GM19463 (cell line): ENCODE results near the gene CYP3A7.
"Not testable (repeated sequence)": the region's sequence is repeated elsewhere in the genome, so short reads cannot be mapped to it uniquely, and the experiment has no call there.

Source experiments
- ATAC-seq: cut with Tn5 transposase; IDR thresholded peaks from one replicate; pipeline ENCODE4 v1.9.1; 2021; ENCODE audit warnings: mild to moderate bottlenecking, moderate library complexity; ENCODE audit not compliant: unreplicated experiment

Gene CYP3A7

DNA sequence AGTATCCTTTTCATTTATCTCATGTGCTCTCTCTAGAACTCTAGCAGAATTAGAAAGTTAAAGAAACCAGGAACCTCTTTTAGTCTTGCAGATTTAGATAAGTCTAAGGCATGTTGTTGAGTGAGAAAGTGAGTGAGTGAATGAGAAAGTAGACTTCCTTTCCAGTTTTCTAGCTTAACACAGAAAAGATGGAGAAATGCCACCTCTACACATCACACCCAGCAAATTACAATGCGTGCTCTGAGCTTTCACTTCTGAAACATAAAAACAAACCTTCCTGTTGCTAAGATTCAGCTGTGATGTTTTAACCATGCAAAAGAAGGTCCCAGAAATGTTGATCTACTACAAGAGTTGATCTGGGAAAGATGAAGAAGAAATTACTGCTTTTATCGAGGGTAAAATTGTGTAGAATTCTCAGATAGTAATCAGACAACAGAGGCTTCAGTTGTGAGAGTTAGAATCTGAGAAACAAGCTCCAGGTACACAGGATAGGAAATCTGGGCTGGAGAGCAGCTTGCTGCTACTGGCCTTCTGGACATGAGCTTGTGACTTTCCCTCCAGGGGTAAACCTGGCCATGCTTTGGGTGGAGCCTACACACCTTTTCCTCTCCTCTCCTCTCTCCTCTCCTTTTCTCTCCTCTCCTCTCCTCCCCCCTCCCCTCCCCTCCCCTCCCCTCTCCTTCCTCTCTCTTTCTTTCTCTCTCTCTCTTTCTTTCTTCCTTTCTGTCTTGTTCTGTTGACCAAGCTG is 59.8 kb downstream of the CYP3A7 start:
- ATAC-seq: no peak

DNA sequence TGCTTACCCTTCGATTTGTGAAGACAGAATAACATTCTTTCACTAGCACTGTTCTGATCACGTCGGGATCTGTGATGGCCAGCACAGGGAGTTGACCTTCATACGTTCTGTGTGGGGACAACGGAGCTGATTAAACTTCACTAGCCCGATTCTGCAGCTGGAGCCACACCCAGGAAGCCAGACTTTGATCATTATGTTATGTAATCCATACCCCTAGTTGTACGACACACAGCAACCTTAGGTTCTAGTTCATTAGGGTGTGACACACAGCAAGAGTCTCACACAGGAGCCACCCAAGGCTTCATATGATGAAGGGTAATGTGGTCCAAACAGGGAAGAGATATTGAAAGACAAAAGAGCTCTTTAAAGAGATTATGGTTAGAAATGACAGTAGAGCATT is 62.4 kb downstream of the CYP3A7 start:
- no peak for ATAC-seq

DNA sequence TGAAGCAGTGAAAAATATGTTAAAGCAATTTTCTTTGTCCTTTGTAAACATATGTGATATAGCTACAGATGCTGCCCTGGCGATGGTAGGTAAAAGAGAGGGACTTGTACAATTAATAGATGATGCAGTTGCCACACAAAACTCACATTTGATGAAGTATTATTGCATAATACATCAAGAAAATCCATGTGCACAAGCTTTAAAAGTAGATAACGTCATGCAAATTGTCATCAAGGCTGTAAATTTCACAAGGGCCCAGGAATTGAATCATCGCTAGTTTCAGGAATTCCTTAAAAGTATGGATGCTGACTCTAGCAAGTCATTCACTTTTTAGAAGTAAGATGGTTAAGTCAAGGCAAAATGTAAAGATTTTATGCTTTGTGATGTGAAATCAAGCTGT is 65.2 kb downstream of the CYP3A7 start:
- ATAC-seq: no peak

DNA sequence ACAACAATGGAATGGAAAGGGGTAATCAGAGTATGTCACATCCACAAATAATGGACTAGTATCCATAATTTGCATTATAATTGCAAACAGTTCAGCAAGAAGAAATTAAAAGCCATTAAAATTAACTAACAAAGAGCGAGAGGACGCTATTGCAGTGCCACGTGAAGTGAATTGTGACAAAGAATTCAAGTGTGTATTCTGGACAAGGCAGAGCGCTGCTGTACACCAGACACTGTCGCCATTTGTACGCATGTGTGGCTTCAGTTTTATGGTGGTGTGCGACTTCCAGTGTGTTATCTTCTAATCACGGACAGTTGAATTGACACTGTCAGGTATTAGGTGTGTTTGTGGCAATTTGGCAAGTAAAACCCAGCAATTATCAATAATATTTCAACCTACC is 66.5 kb downstream of the CYP3A7 start:
- no peak for ATAC-seq

DNA sequence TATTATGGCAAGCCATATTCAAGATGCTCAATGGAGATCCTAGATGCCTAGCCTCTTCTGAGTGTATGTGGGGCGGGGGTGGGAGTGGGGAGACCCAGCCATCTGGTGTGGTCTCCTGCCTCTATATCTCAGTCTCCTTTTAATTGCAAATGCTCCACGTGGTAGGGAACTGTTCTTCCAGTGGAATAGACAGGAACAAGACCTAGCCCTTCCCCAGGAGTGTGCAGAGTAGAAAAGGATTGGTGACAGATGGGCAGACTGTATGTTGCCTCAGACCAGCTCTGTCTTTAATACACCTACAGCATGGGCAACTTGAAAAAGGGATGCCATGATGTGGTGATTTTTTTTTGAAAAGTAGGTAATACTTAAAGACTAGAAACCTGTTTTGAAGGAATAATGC is 67.8 kb downstream of the CYP3A7 start:
- no peak for ATAC-seq

DNA sequence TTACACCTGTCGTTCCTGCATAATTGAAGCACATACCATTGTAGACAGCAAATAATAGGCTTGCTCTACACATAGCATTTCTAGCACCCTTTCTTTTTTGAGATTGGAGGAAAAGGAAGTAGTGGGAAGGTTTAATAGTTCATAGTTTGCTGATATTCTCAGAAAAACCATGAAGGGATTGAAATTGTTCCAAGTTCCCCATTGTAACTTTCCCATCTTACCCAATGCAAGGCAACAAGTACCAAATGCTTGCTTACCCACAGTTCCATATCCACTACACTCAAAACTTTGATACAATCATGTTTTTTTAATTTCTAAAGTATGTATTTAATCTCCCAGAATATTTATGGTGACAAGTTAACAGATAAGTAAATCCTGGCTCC is 69.0 kb downstream of the CYP3A7 start:
- ATAC-seq: no peak

DNA sequence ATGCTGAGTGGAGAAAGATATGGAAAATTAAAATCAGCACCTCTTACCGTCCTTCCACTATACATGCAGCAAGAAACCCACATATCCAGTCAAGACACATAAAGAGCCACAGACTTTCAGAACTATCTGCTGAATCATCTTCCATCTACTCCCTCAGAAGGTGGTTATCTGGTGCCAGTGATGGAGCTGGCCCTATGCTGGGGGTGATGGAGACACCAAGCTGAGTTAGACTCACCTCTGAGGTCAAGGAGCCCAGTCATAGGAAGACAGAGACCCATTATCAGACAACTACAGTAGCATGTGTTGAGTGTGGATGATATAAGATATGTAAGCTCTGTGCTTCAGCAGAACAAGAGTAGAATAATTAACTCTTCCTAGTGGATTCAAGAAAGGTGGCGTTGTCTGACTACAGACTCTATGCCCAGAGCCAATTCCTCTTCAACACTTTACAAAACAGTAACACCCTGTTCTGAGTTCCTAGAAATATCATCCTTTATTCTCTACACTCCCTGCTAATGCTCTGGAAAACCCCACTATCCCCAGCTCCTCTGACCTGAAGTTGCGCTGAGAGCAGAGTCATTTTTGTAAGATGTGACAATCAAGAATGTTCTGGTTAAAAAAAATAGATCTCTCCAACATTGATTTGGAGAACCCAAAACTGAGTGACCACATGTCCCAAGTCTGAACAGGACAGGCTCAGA is 69.5 kb downstream of the CYP3A7 start:
- ATAC-seq: no peak

DNA sequence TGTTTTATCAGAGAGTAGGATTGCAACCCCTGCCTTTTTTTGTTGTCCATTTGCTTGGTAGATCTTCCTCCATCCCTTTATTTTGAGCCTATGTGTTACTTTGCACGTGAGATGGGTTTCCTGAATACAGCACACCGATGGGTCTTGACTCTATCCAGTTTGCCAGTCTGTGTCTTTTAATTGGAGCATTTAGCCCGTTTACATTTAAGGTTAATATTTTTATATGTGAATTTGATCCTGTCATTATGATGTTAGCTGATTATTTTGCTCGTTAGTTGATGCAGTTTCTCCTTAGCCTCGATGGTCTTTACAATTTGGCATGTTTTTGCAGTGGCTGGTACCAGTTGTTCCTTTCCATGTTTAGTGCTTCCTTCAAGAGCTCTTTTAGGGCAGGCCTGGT is 77.1 kb downstream of the CYP3A7 start:
- ATAC-seq: not testable (repeated sequence)
